ENCODE data around the gene RTL1.

- TF ChIP-seq POLR2AphosphoS5 (IDR thresholded peaks at IDR 0.05; ENCODE audit: low read depth, low read length) (no peak), TAF1 (IDR thresholded peaks at IDR 0.05; ENCODE audit: borderline replicate concordance, insufficient read depth, low read length) (no peak)
Measured at GRCh38 chr14:100857923-100858837, 45.3 kb downstream of the RTL1 start.
